ENCODE measurements around the gene HSPB7. TPM values are rescaled to one million over a fixed set of nuclear protein-coding genes. Genes with fewer than 3 reads are reported as not detected.
"Not testable (repeated sequence)": the region's sequence is repeated elsewhere in the genome, so short reads cannot be mapped to it uniquely, and the experiment has no call there.

HSPB7 gene
- total RNA-seq, 1 experiment from 2014 or later, result 0.66 TPM

DNA sequence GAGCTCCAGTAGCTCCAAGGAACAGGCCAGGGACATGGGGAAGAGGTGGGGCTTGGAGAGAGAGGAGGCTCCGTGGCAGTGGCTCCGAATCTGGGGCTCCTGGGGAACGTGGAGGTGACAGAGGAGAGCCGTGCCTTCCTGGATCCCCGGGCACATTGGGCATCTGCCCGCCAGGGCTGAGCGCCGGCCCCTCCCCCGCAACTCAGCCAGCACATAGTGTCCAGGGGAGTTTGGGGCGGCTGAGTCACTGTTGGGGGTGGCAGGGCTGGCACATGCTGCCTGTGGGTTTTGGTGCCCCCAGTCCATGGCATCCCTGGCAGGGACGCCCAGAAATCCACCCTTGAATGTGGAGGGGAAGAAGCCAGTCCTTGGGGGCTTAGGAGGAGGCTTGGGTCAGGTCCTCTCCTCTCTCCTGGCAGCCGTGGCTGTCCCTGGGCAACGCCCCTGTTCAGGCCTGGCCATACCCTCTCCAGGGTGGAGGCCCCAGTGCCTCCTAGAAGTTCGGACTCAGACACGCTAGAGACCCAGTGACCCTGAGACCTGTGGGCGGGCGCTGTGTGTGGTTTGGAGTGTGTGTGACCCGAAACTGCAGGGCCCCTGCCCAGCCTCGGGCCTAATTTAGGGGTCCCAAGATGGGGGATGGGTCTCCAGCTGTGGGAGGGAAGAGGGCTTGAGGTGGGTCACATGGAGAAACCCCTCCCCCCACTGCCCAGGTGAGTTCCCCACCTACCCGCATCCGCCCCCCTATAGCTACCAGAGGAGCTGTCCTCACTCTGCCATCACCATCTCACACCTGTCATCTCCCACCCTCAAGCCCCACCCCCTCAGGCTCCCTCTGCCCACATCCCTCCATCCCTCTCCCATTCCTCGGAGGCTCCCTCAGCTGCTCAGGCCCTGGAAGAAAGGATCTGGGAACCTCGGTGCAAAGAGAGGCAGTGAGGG is 1.6 kb downstream of the HSPB7 start:
- no peak for DNase-seq (ENCODE audit: low read depth, low spot score)
- in situ Hi-C loops (cut with HindIII; ENCODE audit: low pct_unique_long_range_greater_than_20kb, low sequenced_read_pairs), result no loop called here

- no peak for DNase-seq (ENCODE audit: low read depth, low spot score)
- in situ Hi-C loops (cut with HindIII; ENCODE audit: low pct_unique_long_range_greater_than_20kb, low sequenced_read_pairs), result no loop called here
Measured at GRCh38 chr1:16015491-16015890, 2.4 kb downstream of the HSPB7 start.

- in situ Hi-C loops (cut with HindIII; ENCODE audit: low pct_unique_long_range_greater_than_20kb, low sequenced_read_pairs), result no loop called here
Measured at GRCh38 chr1:16014509-16015482, 3.0 kb downstream of the HSPB7 start.

DNA sequence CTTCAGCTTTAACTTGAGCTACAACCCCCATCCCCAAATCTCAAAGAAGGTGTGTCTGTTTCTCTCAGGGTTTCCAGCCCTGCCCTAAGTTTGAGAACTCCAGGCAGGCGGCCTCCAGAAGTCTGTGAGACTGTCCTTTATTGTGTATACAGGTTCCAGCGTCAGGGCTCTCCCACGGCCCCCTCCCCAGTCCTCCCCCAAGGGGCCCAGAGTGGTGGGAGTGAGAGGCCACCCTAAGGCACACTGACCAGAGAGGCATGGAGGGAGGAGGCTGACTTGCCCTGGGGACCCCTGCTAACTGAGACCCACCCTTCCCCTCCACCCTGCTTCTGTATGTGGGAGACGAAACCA is 4.0 kb downstream of the HSPB7 start:
- no peak for DNase-seq (ENCODE audit: low read depth, low spot score)
- in situ Hi-C loops (cut with HindIII; ENCODE audit: low pct_unique_long_range_greater_than_20kb, low sequenced_read_pairs), result no loop called here

More at GRCh38 chr1:16014509-16015482, 3.0 kb downstream of the HSPB7 start:
- no peak for DNase-seq (ENCODE audit: low read depth, low spot score)

GRCh38 chr1:16013220-16013907 is 4.5 kb downstream of the HSPB7 start:
- DNase-seq (ENCODE audit: low read depth, low spot score), result no peak

GRCh38 chr1:16012590-16013219 is 5.1 kb downstream of the HSPB7 start:
- in situ Hi-C loops (cut with HindIII; ENCODE audit: low pct_unique_long_range_greater_than_20kb, low sequenced_read_pairs), result no loop called here
- DNase-seq (ENCODE audit: low read depth, low spot score), result no peak

More at GRCh38 chr1:16013220-16013907, 4.5 kb downstream of the HSPB7 start:
- in situ Hi-C loops (cut with HindIII; ENCODE audit: low pct_unique_long_range_greater_than_20kb, low sequenced_read_pairs), result no loop called here

DNA sequence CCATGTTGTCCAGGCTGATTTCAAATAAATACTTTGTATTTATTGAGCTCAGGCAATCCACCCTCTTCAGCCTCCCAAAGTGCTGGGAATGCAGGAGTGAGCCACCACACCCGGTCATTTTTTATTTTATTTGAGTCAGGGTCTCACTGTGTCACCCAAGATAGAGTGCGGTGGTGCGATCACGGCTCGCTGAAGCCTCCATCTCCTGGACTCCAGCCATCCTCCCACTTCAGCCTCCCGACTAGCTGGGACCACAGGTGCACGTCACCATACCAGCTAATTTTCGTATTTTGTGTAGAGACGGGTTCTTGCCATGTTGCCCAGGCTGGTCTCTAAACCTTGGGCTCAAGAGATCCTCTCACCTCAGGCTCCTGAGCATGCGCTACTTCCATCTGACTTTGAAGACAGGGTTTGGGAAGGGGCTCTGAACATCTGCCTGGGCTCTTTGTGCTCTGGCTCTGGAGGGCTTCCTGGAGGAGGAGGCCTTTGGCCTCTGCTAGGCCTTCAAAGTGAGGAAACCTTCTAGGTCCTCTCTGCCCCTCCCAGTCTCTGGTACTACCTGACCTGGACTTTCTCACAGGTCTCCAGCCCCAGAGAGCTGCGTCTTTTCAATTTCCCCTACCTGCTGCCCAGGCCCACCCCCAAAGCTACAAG is 5.8 kb downstream of the HSPB7 start:
- in situ Hi-C loops (cut with HindIII; ENCODE audit: low pct_unique_long_range_greater_than_20kb, low sequenced_read_pairs), result no loop called here
- no peak for DNase-seq (ENCODE audit: low read depth, low spot score)

DNA sequence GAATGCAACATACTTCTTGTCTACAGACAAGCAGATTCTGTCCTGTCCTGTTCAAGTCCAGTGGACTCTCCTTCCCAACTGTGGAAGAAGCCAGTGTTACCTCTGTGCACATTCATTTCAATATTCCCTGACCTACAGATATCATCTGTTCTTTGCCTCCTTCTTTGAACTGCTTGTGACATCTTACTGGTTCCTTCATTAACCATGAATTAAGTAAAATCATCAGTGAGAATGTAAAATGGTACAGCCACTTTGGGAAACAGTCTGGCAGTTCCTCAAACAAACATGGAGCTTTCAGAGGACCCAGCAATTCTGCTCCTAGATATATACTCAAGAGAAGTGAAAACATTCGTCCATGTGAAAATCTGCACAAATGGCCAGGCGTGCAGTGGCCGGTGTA is 7.0 kb downstream of the HSPB7 start:
- DNase-seq (ENCODE audit: low read depth, low spot score), result no peak
- in situ Hi-C loops (cut with HindIII; ENCODE audit: low pct_unique_long_range_greater_than_20kb, low sequenced_read_pairs), result no loop called here

DNA sequence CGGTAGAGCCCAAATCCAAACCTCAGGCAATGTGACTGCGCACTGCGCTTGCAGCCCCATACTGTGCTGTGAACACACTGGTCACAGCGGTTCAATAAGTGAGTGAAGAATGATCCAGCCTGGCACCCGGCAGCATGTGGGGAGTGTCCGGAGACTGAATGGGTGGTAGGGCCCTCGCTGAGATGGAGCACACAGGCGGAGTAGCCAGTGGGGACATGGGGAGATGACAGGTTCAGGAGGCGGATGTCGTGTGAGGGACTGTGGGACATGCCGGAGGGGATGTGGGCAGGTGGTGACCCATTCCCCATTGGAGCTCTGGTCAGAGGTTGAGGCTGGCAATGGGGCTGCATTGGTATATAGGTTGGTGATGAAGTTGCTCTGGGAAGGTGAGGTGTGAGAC is 8.2 kb downstream of the HSPB7 start:
- no peak for DNase-seq (ENCODE audit: low read depth, low spot score)
- in situ Hi-C loops (cut with HindIII; ENCODE audit: low pct_unique_long_range_greater_than_20kb, low sequenced_read_pairs), result no loop called here

- peak; percentile 76 for DNase-seq (ENCODE audit: low read depth, low spot score)
- in situ Hi-C loops (cut with HindIII; ENCODE audit: low pct_unique_long_range_greater_than_20kb, low sequenced_read_pairs), result no loop called here
Measured at GRCh38 chr1:16009030-16009460, 8.8 kb downstream of the HSPB7 start.

GRCh38 chr1:16007671-16008341 is 10.0 kb downstream of the HSPB7 start:
- in situ Hi-C loops (cut with HindIII; ENCODE audit: low pct_unique_long_range_greater_than_20kb, low sequenced_read_pairs), result no loop called here
- DNase-seq (ENCODE audit: low read depth, low spot score), result no peak

- in situ Hi-C loops (cut with HindIII; ENCODE audit: low pct_unique_long_range_greater_than_20kb, low sequenced_read_pairs), result no loop called here
Measured at GRCh38 chr1:16006552-16007485, 11.0 kb downstream of the HSPB7 start.

DNA sequence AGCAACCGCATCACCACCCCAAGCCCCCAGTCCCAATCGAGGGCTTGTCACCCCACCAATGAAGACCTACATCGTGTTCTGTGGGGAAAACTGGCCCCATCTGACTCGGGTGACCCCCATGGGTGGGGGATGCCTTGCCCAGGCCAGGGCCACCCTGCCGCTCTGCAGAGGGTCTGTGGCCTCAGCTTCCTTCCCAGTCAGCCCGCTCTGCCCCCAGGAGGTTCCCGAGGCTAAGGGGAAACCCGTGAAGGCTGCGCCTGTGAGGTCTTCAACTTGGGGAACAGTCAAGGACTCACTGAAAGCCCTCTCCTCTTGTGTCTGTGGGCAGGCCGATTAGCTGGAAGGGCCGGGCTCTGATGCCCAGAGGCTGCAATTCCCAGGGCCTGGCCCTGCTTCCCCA is 11.8 kb downstream of the HSPB7 start:
- DNase-seq (ENCODE audit: low read depth, low spot score), result no peak
- in situ Hi-C loops (cut with HindIII; ENCODE audit: low pct_unique_long_range_greater_than_20kb, low sequenced_read_pairs), result no loop called here

More at GRCh38 chr1:16006552-16007485, 11.0 kb downstream of the HSPB7 start:
- DNase-seq (ENCODE audit: low read depth, low spot score), result peak; percentile 23

GRCh38 chr1:16005597-16005996 is 12.2 kb downstream of the HSPB7 start:
- no peak for DNase-seq (ENCODE audit: low read depth, low spot score)
- in situ Hi-C loops (cut with HindIII; ENCODE audit: low pct_unique_long_range_greater_than_20kb, low sequenced_read_pairs), result no loop called here

DNA sequence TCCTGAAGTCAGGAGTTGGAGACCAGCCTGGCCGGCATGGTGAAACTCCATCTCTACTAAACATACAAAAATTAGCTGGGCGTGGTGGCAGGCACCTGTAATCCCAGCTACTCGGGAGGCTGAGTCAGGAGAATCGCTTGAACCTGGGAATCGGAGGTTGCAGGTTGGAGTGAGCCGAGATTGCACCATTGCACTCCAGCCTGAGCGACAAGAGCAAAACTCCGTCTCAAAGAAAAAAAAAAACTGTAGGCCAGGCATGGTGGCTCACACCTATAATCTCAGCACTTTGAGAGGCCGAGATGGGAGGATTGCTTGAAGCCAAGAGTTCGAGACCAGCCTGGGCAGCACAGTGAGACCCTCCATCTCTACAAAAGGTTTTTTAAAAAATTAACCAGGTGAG is 16.6 kb downstream of the HSPB7 start:
- in situ Hi-C loops (cut with HindIII; ENCODE audit: low pct_unique_long_range_greater_than_20kb, low sequenced_read_pairs), result not testable (repeated sequence)

More for the DNA sequence above, 16.6 kb downstream of the HSPB7 start:
- DNase-seq (ENCODE audit: low read depth, low spot score), result not testable (repeated sequence)
